NCI-H1105 (cell line): ENCODE measurements around the gene U2SURP.
A peak's percentile ranks its signal among the peaks of the same experiment; 100 is the strongest.
"Not testable (repeated sequence)": the region's sequence is repeated elsewhere in the genome, so short reads cannot be mapped to it uniquely, and the experiment has no call there.

Experiments used
- DNase-seq: peaks from one replicate; lab custom pipeline; 2025; lab: John Stamatoyannopoulos, UW

The U2SURP gene

DNA sequence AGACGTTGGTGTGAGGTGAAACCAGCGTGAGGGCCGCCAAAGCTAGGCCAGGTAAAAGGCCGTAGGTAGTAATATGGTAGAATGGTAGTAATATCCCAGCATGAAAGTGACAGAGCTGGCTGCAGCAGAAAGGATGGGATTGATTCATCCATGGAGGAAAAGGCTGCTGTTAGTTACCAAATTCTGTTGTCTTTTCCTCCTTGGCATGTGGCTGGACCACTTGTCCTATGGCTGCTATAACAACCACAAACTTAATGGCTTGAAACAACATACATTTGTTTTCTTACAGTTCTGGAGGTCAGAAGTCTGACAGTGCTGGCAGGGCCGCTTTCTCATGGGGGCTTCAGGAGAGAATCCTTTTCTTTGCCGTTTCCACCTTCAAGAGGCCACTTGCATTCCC is 70.4 kb downstream of the U2SURP start:
- no peak for DNase-seq

DNA sequence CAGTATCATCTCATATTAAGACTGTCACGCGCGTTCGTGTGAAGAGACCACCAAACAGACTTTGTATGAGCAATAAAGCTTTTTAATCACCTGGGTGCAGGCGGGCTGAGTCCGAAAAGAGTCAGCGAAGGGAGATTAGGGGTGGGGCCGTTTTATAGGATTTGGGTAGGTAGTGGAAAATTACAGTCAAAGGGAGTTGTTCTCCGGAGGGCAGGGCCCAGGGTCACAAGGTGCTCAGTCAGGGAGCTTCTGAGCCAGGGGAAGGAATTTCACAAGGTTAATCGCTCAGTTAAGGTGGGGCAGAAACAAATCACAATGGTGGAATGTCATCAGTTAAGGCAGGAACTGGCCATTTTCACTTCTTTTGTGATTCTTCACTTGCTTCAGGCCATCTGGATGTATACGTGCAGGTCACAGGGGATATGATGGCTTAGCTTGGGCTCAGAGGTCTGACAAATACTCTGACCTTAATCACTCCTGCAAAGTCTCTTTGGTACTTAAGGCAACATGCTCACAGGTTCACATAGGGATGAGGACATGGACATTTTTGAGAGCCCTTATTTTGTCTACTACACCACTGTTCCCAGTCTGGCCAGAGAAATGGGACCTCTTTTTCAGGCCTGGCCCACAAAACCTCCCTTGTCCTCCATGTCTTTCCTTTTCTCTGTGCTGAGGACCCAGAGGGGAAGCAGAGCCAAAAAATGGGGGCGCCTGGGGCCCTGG is 71.1 kb downstream of the U2SURP start:
- not testable (repeated sequence) for DNase-seq

DNA sequence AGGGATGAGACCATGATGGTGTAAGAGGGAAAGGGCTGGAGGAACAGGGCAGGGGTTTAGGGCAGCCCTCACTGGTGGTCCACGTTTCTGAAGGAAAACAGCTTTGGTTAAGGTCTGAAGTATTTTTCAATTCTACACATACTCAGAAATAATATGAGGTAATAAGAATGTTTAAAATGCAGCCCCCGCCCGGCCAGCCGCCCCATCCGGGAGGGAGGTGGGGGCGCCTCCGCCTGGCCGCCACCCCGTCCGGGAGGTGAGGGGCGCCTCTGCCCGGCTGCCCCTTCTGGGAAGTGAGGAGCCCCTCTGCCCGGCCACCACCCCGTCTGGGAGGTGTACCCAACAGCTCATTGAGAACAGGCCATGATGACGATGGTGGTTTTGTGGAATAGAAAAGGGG is 72.2 kb downstream of the U2SURP start:
- not testable (repeated sequence) for DNase-seq

DNA sequence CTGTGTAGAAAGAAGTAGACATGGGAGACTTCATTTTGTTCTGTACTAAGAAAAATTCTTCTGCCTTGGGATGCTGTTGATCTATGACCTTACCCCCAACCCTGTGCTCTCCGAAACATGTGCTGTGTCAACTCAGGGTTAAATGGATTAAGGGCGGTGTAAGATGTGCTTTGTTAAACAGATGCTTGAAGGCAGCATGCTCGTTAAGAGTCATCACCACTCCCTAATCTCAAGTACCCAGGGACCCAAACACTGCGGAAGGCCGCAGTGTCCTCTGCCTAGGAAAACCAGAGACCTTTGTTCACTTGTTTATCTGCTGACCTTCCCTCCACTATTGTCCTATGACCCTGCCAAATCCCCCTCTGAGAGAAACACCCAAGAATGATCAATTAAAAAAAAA is 72.6 kb downstream of the U2SURP start:
- not testable (repeated sequence) for DNase-seq

DNA sequence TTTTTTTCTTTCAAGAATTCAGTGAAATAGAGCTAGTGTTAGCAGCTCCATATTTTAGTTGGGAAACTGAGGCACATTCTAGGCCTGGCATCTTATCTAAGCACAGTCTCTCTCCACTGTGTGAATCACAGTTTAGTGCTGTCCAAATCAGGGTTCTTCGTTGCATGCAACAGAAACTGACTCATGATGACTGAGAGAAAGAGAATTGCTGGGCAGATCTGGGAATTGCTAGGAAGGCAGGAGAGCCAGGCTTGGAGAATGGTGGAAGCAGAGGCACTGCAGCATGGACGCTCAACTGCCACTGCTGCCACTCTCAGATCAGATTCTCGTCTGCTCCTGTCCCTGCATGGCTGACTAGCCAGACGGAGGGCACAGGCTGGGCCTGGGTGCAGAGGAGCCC is 77.5 kb downstream of the U2SURP start:
- DNase-seq: no peak

DNA sequence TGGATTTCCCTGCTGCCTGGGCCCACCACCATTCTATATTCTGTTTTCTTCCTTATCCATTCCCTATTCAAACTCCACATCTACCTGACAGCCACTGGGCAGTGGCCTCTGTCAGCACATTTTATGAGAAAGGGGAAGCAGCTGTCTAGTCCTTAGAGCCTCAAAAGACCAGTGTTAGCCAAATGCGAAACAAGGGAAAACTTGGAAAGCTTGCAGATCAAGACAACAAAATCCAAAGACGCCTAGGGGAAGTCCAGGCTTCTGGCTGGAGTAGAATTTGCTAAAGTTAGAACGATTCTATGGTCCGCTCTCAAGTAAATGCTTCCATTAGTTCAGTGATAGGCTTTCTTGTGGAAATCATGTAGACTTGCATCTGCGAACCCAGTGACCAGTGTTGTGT is 78.8 kb downstream of the U2SURP start:
- DNase-seq: no peak

DNA sequence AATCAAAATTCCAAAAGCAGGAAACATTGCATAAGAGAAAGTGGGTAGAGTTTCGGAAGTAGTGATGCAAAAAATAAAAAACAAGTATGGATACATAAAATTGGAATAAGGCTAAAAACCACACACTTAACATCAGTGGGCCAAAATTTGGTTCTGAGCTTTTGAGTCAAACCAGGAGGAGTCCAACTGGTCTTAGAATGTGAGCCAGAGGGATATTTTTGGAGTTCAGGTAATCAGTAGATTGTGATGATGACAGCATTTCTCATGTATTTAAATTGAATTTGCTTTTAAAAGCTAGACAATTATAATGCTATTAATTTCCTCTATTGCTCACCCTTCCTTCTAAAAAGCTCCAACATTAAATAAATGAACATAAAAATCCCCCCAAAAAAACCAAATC is 80.0 kb downstream of the U2SURP start:
- no peak for DNase-seq

DNA sequence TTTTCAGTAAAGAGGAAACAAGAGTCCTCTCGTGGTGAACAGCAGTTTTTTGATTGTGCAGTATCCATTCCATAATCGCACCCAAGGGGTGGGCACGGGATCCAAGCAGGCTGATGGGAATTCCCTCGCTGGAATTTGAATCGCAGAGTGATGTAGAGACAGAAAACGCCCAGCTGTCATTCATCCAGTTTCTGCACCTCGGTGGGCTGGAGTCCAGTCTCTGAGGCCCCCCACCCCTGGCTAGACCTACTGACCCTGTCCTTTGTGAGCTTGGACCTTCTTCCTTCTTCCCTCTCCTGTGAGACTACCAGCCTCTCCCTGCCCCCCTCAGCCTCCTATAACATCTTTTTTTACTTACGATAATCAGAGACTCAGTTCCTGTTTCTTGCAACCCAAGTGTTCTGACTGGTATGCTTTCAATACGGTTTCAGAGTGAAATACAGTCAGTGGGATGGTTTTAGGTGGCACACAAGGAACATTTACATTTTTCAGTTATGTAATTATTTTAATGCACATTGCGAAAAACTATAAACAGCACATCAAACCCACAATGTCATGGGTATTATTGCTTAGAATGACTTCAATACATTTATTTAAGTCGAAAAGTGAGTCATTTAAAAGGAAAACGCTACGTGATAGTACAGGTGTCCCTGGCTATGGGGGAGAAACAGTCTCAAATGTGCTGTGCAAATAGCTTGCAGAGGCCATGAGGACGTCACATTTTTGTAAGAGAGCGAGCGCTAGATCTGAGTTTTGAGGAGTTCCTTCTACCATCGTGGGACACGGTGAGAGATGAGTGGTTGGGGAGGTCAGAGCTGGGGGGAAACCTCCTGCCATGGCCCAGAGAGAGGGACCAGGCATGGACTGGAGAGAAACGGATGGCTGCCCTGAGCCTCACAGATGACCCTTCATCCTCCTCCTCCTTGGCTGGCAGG is 80.7 kb downstream of the U2SURP start:
- DNase-seq: no peak

DNA sequence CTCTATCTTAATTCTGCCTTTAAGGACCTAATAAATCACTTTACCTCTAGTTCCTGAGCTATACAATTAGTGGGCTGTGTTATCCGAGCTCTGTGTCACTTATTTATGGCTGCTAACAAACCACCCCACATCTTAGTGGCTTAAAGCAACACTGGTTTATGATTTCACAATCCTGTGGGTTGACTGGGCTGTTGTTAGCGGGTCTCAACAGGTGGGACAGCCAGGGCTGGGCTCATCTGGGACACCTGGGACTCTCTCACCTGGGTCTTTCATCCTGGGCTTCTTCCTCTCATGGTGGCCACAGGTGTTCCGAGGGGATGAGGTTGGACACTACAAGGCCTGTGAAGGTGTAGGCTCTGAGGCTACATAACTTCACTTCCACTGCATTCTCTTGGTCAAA is 82.4 kb downstream of the U2SURP start:
- no peak for DNase-seq

DNA sequence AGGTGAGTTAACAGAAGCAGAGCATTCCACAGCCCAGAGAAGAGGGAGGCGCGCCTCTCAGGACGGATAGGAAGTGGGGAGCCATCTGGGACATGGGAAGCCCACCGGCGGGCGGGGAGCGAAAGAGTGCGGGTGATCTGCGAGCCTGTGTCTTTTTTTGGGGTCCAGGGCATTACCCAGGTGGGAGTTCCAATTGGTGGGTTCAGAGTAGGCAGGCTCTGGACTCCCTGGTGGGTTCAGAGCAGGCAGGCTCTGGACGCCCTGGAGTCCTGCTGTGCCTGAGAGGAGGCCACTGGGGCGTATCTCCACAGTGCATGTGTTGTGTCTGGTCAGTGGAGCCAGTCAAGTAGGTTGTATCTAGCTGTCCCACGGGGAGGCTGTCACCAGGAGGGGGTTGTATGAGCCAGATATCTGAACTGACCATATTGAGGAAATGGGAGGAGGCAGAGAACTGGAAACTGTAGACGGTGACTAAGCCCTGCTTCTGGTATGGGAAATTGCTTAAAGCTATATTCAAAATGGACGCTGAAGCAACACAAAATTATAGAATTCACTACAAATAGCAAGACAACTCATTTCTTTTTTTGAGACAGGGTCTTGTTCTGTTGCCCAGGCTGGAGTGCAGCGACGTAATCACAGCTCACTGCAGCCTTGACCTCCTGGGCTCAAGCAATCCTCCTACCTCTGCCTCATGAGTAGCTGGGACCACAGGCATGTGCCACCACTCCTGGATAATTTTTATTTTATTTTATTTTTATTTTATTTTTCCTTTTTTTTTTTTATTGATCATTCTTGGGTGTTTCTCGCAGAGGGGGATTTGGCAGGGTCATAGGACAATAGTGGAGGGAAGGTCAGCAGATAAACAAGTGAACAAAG is 83.7 kb downstream of the U2SURP start:
- DNase-seq: no peak

DNA sequence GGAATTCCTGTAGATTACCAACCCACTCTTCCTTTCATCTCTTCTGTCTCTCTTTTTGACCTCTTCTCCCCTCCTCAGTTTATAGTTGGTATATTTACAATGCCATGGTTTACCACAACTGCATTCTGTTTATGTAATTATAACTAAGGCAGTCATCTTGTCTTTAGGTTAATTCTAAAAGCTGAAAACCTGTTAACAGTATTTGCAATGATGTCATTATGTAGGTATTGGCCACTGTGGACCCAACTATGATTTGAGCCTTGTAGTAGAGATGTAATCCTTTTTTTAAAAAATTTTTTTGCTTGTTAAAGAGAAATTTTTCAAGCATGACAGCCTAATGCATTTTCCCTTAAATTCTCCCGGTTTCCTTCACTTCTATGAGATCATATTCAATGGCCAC is 87.5 kb downstream of the U2SURP start:
- DNase-seq: no peak

DNA sequence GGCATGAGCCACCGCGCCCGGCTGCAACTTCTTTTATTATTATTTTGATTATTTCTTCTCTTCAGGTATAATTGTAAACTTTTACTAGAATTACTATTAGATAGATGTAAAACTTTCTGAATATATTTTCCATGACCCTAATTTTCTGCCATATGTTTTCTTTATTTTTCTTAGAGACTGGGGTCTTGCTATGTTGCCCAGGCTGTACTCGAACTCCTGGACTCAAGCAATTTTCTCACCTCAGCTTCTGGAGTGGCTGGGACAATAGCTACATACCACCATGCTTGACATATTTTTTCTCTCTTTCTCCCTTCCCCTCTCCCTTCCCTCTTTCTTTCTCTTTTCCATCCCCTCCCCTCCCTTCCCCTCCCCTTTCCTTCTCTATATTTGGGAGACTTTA is 88.6 kb downstream of the U2SURP start:
- DNase-seq: no peak

DNA sequence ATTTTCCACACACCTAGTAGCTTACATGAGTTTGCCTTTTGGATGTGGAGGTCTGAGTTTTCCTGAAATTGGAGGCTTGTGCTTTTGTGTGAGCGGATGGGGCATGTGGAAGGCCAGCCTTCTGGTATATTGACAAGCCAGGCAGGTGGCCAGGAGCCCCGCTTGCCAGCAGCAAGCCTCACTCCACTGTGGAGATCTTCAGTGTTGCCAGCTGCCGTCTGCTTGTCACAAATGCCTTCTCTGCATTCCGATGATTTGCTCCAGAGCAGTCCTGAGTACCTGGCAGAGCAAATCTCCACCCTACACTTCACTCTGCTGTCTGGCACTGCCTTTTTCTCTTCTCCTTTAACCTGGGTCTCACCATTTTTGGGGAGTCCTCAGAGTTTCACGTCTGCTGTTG is 89.1 kb downstream of the U2SURP start:
- peak; percentile 85 for DNase-seq

DNA sequence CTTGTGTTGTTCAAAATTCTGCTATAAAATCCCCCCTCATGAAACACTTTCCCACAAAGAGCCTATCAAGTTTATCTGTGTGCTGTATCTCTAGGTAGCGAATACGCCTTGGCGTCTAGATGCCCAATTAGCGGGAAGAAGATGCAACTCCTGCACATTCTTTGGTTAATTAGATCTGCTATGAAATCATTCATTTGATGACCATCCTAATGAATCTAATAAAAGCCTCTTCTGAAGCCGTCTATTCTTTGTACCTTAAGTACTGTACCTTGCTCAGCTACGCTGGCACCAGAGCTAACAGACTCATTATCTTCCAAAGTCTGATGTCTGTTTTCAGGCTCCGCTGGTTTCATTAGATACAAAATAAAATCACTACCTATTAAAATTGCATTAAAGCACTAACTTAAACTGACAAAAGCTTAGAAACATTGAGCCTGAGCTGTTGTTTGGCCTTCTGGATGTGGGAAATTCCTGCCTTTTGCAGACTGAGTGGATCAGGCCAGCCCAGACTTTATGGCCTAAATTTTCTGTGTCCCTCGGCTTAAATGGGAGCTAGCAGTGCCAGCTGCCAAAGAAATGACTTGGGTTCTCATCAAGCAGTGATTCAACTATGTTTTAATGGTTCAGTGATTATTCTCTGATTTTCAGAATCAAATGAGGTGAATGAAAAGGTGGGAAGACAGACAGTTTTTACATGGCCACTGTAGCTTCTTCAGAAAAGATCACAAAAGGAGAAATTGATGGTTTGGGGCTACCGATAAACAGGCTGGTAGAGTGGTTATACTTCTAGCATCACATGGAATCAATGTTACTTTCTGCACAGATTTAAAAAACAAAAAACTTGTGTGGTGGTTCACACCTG is 89.8 kb downstream of the U2SURP start:
- DNase-seq: peak; percentile 84

DNA sequence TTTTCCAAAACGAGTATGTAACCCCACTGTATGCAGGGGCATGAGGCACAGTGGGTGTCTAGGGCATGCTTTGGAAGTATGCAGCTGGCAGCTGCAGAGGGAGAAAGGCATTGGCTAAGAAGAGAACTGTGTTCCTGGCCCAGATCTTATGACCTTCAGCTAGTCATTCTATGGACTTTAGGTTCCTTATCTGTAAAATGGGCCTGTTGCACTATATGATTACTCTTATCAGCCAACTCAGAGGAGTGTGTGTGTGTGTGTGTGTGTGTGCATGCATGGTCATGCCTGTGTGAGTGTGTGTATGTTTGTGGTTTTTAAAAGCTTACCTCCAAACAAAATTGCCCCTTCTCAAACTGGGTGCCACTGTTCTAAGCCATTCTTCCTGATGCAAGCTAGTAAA is 90.8 kb downstream of the U2SURP start:
- no peak for DNase-seq

DNA sequence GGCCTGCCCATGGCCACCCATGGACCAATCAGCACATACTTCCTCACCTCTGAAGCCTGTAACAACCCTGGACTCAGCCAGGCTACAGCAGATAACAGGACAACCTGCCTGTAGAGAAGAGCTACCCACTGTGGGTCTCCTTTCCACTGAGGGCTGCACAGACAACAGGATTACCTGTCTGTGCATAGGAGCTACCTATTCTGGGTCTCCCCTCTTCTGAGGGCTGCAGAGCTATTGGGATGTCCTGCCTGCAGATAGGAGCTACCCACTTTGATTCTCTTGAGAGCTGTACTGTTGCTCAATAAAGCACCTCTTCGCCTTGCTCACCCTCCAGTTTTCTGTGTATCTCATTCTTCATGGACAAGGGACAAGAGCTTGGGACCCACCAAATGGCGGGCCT is 94.4 kb downstream of the U2SURP start:
- no peak for DNase-seq

DNA sequence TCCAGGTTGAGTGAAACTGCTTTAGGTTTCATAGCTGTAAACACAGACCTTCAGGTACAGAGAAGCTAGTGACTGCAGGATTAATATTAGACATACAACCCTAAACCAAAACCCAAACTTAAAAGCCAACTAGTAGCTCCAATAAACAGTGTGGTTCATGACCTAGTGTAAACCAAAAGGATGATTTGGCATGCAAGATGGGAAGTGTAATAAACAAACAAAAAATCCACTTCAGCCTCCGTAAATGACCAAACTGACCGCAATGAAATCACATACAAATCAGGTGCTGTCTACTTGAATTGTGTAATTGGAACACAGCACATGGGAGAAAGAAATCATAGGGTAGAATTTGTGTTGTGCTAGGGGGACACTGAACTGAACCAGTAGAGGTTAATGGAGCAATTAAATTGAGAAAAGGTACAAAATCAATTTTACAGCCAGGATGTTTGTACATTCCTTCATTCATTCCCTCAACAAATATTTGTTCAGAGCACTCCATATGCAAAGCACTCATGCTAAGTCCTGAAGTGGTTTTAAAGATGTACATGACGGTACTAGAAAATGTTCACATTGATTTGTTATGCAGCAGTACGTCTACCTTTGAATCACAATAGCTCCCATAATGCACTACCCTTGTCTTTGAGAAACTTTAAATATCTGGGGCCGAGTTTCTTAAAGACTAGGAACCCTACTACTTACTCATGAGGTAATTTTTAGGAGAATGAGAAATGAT is 96.8 kb downstream of the U2SURP start:
- no peak for DNase-seq

DNA sequence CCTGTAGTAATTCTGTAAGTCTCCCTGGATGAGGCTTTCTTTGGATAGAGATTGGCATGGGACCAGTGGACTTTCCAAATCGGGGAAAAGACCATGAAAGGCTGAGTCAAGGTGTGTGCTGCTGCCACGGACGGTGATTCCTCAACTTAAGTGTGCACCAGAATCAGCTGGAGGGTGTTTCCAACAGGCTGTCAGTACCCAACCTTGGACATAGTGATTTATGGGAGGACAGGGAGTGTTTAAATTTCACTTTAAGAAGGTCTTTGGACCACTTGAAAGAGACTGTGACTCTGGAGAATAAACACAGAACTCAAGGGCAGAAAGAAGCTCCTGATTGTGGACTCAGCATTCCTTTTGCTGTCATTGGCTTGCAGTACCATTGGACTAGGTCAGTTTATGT is 97.8 kb downstream of the U2SURP start:
- DNase-seq: no peak

DNA sequence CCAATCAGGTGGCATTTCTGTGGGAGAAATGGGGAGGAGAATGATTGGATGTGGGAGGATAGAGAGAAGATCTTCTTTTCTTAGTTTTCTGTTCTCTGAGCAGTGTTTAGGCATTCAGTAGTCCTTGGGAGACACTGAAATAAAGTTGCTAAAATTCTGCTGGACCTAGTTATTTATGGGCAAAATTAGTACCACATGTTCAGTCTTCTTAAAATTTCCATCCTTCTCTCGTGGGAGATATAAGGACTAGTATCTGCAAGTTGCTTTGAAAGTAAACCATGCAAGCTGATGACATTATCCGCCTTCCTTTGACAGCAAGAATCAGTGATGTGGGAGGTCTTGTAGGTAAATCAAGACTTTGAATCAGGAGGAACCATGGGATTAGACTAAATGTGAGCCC is 98.3 kb downstream of the U2SURP start:
- no peak for DNase-seq

DNA sequence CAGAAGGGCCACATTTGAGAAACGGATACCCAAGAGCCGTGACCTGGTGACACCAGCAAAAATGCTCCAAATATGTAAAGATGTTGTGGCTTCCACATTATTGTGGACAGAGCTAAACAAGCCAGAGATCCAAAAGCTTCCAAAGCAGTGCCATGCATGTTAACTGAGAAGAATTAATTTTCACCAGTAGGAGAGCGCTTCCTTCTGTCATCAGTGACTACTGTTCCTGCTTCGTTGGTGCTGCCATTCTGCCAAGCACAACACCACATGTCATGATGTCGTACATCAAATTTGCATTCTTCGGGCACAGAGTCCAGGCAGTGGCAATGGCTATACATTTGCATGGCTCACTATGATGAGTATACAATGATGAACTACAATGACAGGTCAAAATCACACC is 99.1 kb downstream of the U2SURP start:
- no peak for DNase-seq
